Cardiac muscle cell (in vitro differentiated cells and primary cell): ENCODE data around the gene CCDC152. TPM values are rescaled to one million over a fixed set of nuclear protein-coding genes. Genes with fewer than 3 reads are reported as not detected.
"Not testable (repeated sequence)": the region's sequence is repeated elsewhere in the genome, so short reads cannot be mapped to it uniquely, and the experiment has no call there.

Experiments
- DNase-seq, 2 donors: peaks; one replicate each; pipeline versions ENCODE4 v3.0.0 to v3.0.0-alpha.2; 2010 to 2017; ENCODE audit warnings: low read depth in 1 of 2, low spot score in 1 of 2
- H3K27ac ChIP-seq: fragments of 200-600 bp; sonication (generic); 2 replicates; pipeline ENCODE4 v1.5.1; 2016
- H3K27me3 ChIP-seq: fragments of 200-600 bp; sonication (generic); 2 replicates; pipeline ENCODE4 v1.6.0; 2016; ENCODE audit warnings: control low read depth
- H3K36me3 ChIP-seq: fragments of 200-600 bp; sonication (generic); 2 replicates; pipeline ENCODE4 v1.5.1; 2016; ENCODE audit warnings: control low read depth
- H3K4me1 ChIP-seq: fragments of 200-600 bp; sonication (generic); 2 replicates; pipeline ENCODE4 v1.8.1; 2017; ENCODE audit warnings: low read depth, mild to moderate bottlenecking, mixed run types
- H3K4me3 ChIP-seq: fragments of 200-600 bp; sonication (generic); 2 replicates; pipeline ENCODE4 v1.5.1; 2016; ENCODE audit warnings: mild to moderate bottlenecking
- H3K9me3 ChIP-seq: fragments of 200-600 bp; sonication (generic); 2 replicates; pipeline ENCODE4 v1.5.1; 2017; ENCODE audit warnings: low read depth, mild to moderate bottlenecking, control low read depth
- CTCF ChIP-seq: IDR thresholded peaks from 2 replicates; pipeline ENCODE4 v1.5.1; 2012; ENCODE audit warnings: low read depth, mild to moderate bottlenecking, low read length
- polyA plus RNA-seq: library from polyadenylated mRNA; unstranded; fragments of >200 nt; fragmentation: Nextera tagmentation; extraction: Ambion mirVana; gene quantifications from 2 replicates; pipeline ENCODE4 v1.2.1, GENCODE V29; 2016
- total RNA-seq: library from RNA; depleted of rRNA; stranded (reverse); fragments of >200 nt; gene quantifications from 2 replicates; pipeline ENCODE4 v1.2.3, GENCODE V29; 2016

The CCDC152 gene
- total and polyA plus RNA-seq, 2 experiments from 2014 or later, result 1.5 to 6.5 TPM

- H3K27ac ChIP-seq, result no peak overlapping the region
- peak in 1 of 2 donors; percentile 98 for DNase-seq
- H3K4me1 ChIP-seq, result peaks cover 5% of the 10 kb centered on the region
- no peak for TF ChIP-seq CTCF
- H3K4me3 ChIP-seq, result no peak overlapping the region
- no peaks in the 10 kb centered on the region for H3K36me3 ChIP-seq
- H3K27me3 ChIP-seq, result no peaks in the 10 kb centered on the region
- no peaks in the 10 kb centered on the region for H3K9me3 ChIP-seq
These were observed 83.7 kb downstream of the CCDC152 start for GRCh38 chr5:42840269-42840668.

- H3K9me3 ChIP-seq, result no peaks in the 10 kb centered on the region
- H3K4me1 ChIP-seq, result peaks cover 5% of the 10 kb centered on the region
- no peak overlapping the region for H3K4me3 ChIP-seq
- no peak overlapping the region for H3K27ac ChIP-seq
- no peaks in the 10 kb centered on the region for H3K27me3 ChIP-seq
- DNase-seq, result no peak
- no peak for TF ChIP-seq CTCF
- H3K36me3 ChIP-seq, result no peaks in the 10 kb centered on the region
These were observed 84.4 kb downstream of the CCDC152 start for GRCh38 chr5:42840842-42841567.

GRCh38 chr5:42842921-42843641, 86.5 kb downstream of the CCDC152 start:
- DNase-seq, result peak in 1 of 2 donors; percentile 56
- peaks cover 5% of the 10 kb centered on the region for H3K4me1 ChIP-seq
- H3K27ac ChIP-seq, result no peak overlapping the region
- no peaks in the 10 kb centered on the region for H3K27me3 ChIP-seq
- H3K4me3 ChIP-seq, result no peak overlapping the region
- no peaks in the 10 kb centered on the region for H3K36me3 ChIP-seq
- no peaks in the 10 kb centered on the region for H3K9me3 ChIP-seq
- TF ChIP-seq CTCF, result no peak

GRCh38 chr5:42843675-42844292, 87.2 kb downstream of the CCDC152 start:
- Histone ChIP-seq H3K9me3 (no peaks in the 10 kb centered on the region), H3K27me3 (no peaks in the 10 kb centered on the region), H3K27ac (no peak overlapping the region), H3K36me3 (no peaks in the 10 kb centered on the region), H3K4me3 (no peak overlapping the region), H3K4me1 (peaks cover 5% of the 10 kb centered on the region)
- TF ChIP-seq CTCF, result no peak
- no peak for DNase-seq

- H3K36me3 ChIP-seq, DNase-seq, H3K4me3 ChIP-seq, H3K27me3 ChIP-seq, H3K4me1 ChIP-seq, H3K9me3 ChIP-seq, H3K27ac ChIP-seq: not testable (repeated sequence)
These were observed 87.8 kb downstream of the CCDC152 start for GRCh38 chr5:42844408-42844807.

- no peak overlapping the region for H3K27ac ChIP-seq
- no peaks in the 10 kb centered on the region for H3K27me3 ChIP-seq
- TF ChIP-seq CTCF, result no peak
- H3K36me3 ChIP-seq, result no peaks in the 10 kb centered on the region
- H3K4me3 ChIP-seq, result no peak overlapping the region
- no peak for DNase-seq
- H3K4me1 ChIP-seq, result no peaks in the 10 kb centered on the region
- no peaks in the 10 kb centered on the region for H3K9me3 ChIP-seq
These were observed 91.9 kb downstream of the CCDC152 start for GRCh38 chr5:42848545-42848944.
